B cell (primary cell): ENCODE data around the gene TMEM108. TPM values are rescaled to one million over a fixed set of nuclear protein-coding genes. Genes with fewer than 3 reads are reported as not detected.
"Not testable (repeated sequence)": the region's sequence is repeated elsewhere in the genome, so short reads cannot be mapped to it uniquely, and the experiment has no call there.

Experiments used
- ATAC-seq: fragments of 200-7000 bp; cut with Tn5 transposase; one replicate; pipeline ENCODE4 v1.10.0; 2021; ENCODE audit warnings: low read depth, mild to moderate bottlenecking, moderate number of reproducible peaks, moderate library complexity
- CTCF ChIA-PET: fragments of 350-600 bp; sonication (Branson Sonifier 250); formaldehyde crosslinking; loops from one replicate; lab custom pipeline; 2021; ENCODE audit warnings: antibody characterized with exemption, inconsistent platforms; lab: Charles Lee
- POLR2A ChIA-PET: fragments of 350-600 bp; sonication (Branson Sonifier 250); formaldehyde crosslinking; loops from one replicate; lab custom pipeline; 2021; ENCODE audit warnings: antibody characterized with exemption; lab: Charles Lee
- DNase-seq: peaks from one replicate; pipeline ENCODE4 v3.0.0; 2013
- H2AFZ ChIP-seq: 2 replicates; pipeline ENCODE4 v1.6.1; 2012; ENCODE audit warnings: mild to moderate bottlenecking, low read depth, low read length; ENCODE audit not compliant: insufficient read depth, poor library complexity, severe bottlenecking
- H3K27ac ChIP-seq, 2 donors: 1 replicate in 1 of 2; 2 replicates in 1 of 2; pipeline ENCODE4 v1.5.1; 2012 to 2013; ENCODE audit warnings: low read length in 2 of 2, mild to moderate bottlenecking in 2 of 2, moderate library complexity in 1 of 2
- H3K27me3 ChIP-seq, 4 experiments: fragments of 200-600 bp in 1 of 4; sonication (generic) in 1 of 4; replicated peaks in 1 of 4; 1 replicate in 2 of 4; 2 replicates in 2 of 4; pipeline versions ENCODE4 v1.6.1 to v1.7.0; 2013 to 2016; ENCODE audit warnings: low read length in 3 of 4, mild to moderate bottlenecking in 2 of 4, mixed read lengths in 1 of 4, moderate library complexity in 1 of 4; ENCODE audit not compliant: insufficient read depth in 4 of 4, control insufficient read depth in 3 of 4; ENCODE audit errors: control extremely low read depth in 1 of 4
- H3K36me3 ChIP-seq, 2 experiments: replicated peaks in 1 of 2; 1 replicate in 1 of 2; 2 replicates in 1 of 2; pipeline versions ENCODE4 v1.6.1 to v1.7.1; 2013; ENCODE audit warnings: low read length in 1 of 2; ENCODE audit not compliant: insufficient read depth in 2 of 2, control insufficient read depth in 1 of 2; ENCODE audit errors: control extremely low read depth in 1 of 2, extremely low read depth in 1 of 2
- H3K4me1 ChIP-seq, 2 donors: fragments of 200-600 bp in 1 of 2; sonication (generic) in 1 of 2; 1 replicate in 1 of 2; 2 replicates in 1 of 2; pipeline versions ENCODE4 v1.5.1 to v1.6.1; 2013 to 2017; ENCODE audit warnings: low read length in 2 of 2; ENCODE audit not compliant: control insufficient read depth in 2 of 2, insufficient read depth in 2 of 2
- H3K4me2 ChIP-seq: replicated peaks from 2 replicates; pipeline ENCODE3; 2012; ENCODE audit warnings: mild to moderate bottlenecking, low read depth, low read length; ENCODE audit not compliant: poor library complexity, severe bottlenecking
- H3K4me3 ChIP-seq, 5 experiments: fragments of 200-600 bp in 1 of 5; sonication (generic) in 1 of 5; 1 replicate in 3 of 5; 2 replicates in 2 of 5; pipeline versions ENCODE4 v1.5.1 to v1.7.0; 2011 to 2016; ENCODE audit warnings: low read length in 4 of 5, mild to moderate bottlenecking in 4 of 5, low read depth in 2 of 5, control low read depth in 1 of 5, moderate library complexity in 1 of 5; ENCODE audit not compliant: insufficient read depth in 1 of 5; ENCODE audit errors: control extremely low read depth in 1 of 5, extremely low read depth in 1 of 5
- H3K79me2 ChIP-seq: fragments of 200-600 bp; sonication (generic); one replicate; pipeline ENCODE4 v1.6.0; 2016; ENCODE audit warnings: low read length; ENCODE audit not compliant: control insufficient read depth, insufficient read depth
- H3K9ac ChIP-seq: fragments of 200-600 bp; sonication (generic); 2 replicates; pipeline ENCODE4 v1.6.1; 2017; ENCODE audit warnings: mild to moderate bottlenecking, low read length, moderate library complexity
- H3K9me3 ChIP-seq, 3 donors: one replicate each; pipeline versions ENCODE4 v1.6.1 to v1.7.1; 2013; ENCODE audit warnings: low read length in 2 of 3; ENCODE audit not compliant: control insufficient read depth in 2 of 3, insufficient read depth in 1 of 3; ENCODE audit errors: control extremely low read depth in 1 of 3
- H4K20me1 ChIP-seq: 2 replicates; pipeline ENCODE4 v1.6.0; 2012; ENCODE audit warnings: mild to moderate bottlenecking, low read length; ENCODE audit not compliant: insufficient read depth, control insufficient read depth, poor library complexity, severe bottlenecking
- H3K27ac Mint-ChIP-seq: one replicate; pipeline ENCODE4 v1.8.0; 2021; ENCODE audit warnings: mixed read lengths
- H3K27me3 Mint-ChIP-seq: one replicate; pipeline ENCODE4 v1.8.0; 2021; ENCODE audit warnings: mixed read lengths
- H3K4me1 Mint-ChIP-seq: one replicate; pipeline ENCODE4 v1.8.0; 2021; ENCODE audit warnings: mixed read lengths
- H3K4me3 Mint-ChIP-seq: one replicate; pipeline ENCODE4 v1.8.0; 2021; ENCODE audit warnings: mixed read lengths
- H3K9me3 Mint-ChIP-seq: one replicate; pipeline ENCODE4 v1.8.0; 2022; ENCODE audit warnings: mixed read lengths; ENCODE audit not compliant: insufficient read depth
- CTCF ChIP-seq: fragments of 200-600 bp; IDR thresholded peaks from one replicate; pipeline ENCODE4 v1.8.0; 2022; ENCODE audit warnings: antibody characterized with exemption, mild to moderate bottlenecking
- EZH2 ChIP-seq: IDR thresholded peaks from 2 replicates; pipeline ENCODE4 v1.6.1; 2012; ENCODE audit warnings: borderline replicate concordance, low read depth, mild to moderate bottlenecking, moderate library complexity, low read length; ENCODE audit not compliant: insufficient read depth, poor library complexity, severe bottlenecking
- WGBS: methylation state at CpG from one replicate; pipeline ENCODE4 v1.1.5; 2013; ENCODE audit warnings: missing lambda C conversion rate; ENCODE audit not compliant: insufficient coverage; 5-methylcytosine and 5-hydroxymethylcytosine counted together
- intact Hi-C: fragments of 100-400 bp; cut with micrococcal nuclease; formaldehyde crosslinking; loops from one replicate; pipeline ENCODE4 v1.10.0; 2022
- polyA plus RNA-seq: library from polyadenylated mRNA; depleted of rRNA; stranded (reverse); fragments of >200 nt; gene quantifications from 2 replicates; pipeline ENCODE4 v1.2.3, GENCODE V29; 2012
- total RNA-seq, 2 donors: library from RNA; stranded (reverse); fragments of 120-200 nt in 1 of 2; gene quantifications; 1 replicate in 1 of 2; 2 replicates in 1 of 2; pipeline versions ENCODE4 v1.2.3 to v1.2.4, GENCODE V29; 2013 to 2022

Gene TMEM108
- total and polyA plus RNA-seq, 2 donors (not counting 1 experiment from before 2014, with no cell fraction given): not detected

DNA sequence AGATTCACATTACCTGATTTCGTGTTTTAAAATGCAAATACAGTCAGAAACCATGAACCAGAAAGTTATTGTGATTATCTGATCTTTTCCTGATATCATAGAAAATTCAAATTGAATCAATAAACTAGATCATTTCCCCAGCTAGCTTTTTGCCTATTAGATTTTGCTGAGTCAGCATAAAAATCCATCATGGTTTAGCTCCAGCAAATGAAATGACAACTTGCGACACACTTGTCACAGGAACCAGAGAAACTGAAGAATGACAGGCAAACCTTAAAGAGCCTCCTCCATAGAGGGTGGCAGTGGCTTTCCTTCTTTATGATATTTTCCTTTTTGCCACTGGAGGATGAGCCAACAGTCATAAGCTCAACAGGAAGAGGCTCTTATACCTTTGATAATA lies 30.6 kb upstream of the TMEM108 start:
- Histone ChIP-seq H4K20me1 (no peaks in the 10 kb centered on the region), H3K79me2 (no peaks in the 10 kb centered on the region), H3K27me3 (no peaks in the 10 kb centered on the region), H3K4me1 (no peaks in the 10 kb centered on the region), H3K4me3 (no peak overlapping the region), H3K4me2 (no peak overlapping the region), H3K9me3 (peaks cover 0 to 11% (median 0%) of the 10 kb centered on the region in 3 donors), H3K9ac (no peak overlapping the region), H2AFZ (no peak overlapping the region), H3K27ac (no peak overlapping the region), H3K36me3 (no peaks in the 10 kb centered on the region)
- Mint-ChIP-seq H3K27ac (no peak overlapping the region), H3K27me3 (peaks cover 10% of the 10 kb centered on the region), H3K9me3 (peaks cover 15% of the 10 kb centered on the region), H3K4me3 (no peak overlapping the region), H3K4me1 (no peaks in the 10 kb centered on the region)
- WGBS: no CpG with 5 or more reads among the region's 2 CpGs
- intact Hi-C loops: no loop called here
- TF ChIP-seq EZH2: no peak
- no peak for TF ChIP-seq CTCF
- ChIA-PET POLR2A (no interaction called here), CTCF (no interaction called here)
- DNase-seq (no peak), ATAC-seq (no peak)

DNA sequence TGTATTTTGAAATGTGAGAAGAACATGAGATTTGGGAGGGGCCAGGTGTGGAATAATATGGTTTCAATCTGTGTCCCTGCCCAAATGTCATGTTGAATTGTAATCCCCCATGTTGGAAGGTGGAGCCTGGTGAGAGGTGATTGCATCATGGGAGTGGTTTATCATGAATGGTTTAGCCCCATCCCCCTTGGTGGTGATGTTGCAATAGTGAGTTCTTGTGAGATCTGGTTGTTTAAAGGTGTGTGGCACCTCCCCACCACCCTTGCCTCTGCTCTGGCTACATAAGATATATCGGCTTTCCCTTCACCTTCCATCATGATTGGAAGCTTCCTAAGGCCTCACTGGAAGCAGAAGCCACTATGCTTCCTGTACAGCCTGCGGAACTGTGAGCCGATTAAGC lies 23.9 kb upstream of the TMEM108 start:
- Mint-ChIP-seq H3K27ac (no peak overlapping the region), H3K27me3 (peaks cover 3% of the 10 kb centered on the region), H3K4me3 (no peak overlapping the region), H3K4me1 (no peaks in the 10 kb centered on the region), H3K9me3 (peaks cover 14% of the 10 kb centered on the region)
- intact Hi-C loops: no loop called here
- Histone ChIP-seq H3K9ac (no peak overlapping the region), H3K4me1 (no peaks in the 10 kb centered on the region), H3K9me3 (peaks cover 0 to 19% (median 0%) of the 10 kb centered on the region in 3 donors), H2AFZ (no peak overlapping the region), H3K27ac (no peak overlapping the region), H4K20me1 (no peaks in the 10 kb centered on the region), H3K4me3 (no peak overlapping the region), H3K79me2 (no peaks in the 10 kb centered on the region), H3K27me3 (no peaks in the 10 kb centered on the region), H3K36me3 (no peaks in the 10 kb centered on the region), H3K4me2 (no peak overlapping the region)
- DNase-seq: no peak
- ChIA-PET CTCF (no interaction called here), POLR2A (no interaction called here)
- WGBS: 60% methylated on average over 1 of the region's 3 CpGs
- no peak for ATAC-seq
- no peak for TF ChIP-seq CTCF
- TF ChIP-seq EZH2: no peak

- H3K4me1 Mint-ChIP-seq, DNase-seq, H3K9me3 Mint-ChIP-seq, H3K4me3 ChIP-seq, H3K27ac ChIP-seq, H2AFZ ChIP-seq, H3K27ac Mint-ChIP-seq, H3K79me2 ChIP-seq, H3K36me3 ChIP-seq, CTCF ChIA-PET, H3K4me2 ChIP-seq, H3K4me3 Mint-ChIP-seq, H3K4me1 ChIP-seq, H4K20me1 ChIP-seq, POLR2A ChIA-PET, ATAC-seq, H3K9ac ChIP-seq, intact Hi-C loops, H3K27me3 ChIP-seq, H3K27me3 Mint-ChIP-seq: not testable (repeated sequence)
- WGBS: no CpG with 5 or more reads among the region's 5 CpGs
- peaks cover 0 to 15% (median 0%) of the 10 kb centered on the region in 3 donors for H3K9me3 ChIP-seq
Measured at GRCh38 chr3:133015573-133015972, 22.6 kb upstream of the TMEM108 start.
